GM19395 (cell line): ENCODE results near the gene PRKD1.
A peak's percentile ranks its signal among the peaks of the same experiment; 100 is the strongest.
"Not testable (repeated sequence)": the region's sequence is repeated elsewhere in the genome, so short reads cannot be mapped to it uniquely, and the experiment has no call there.

Source experiments
- ATAC-seq: cut with Tn5 transposase; IDR thresholded peaks from one replicate; pipeline ENCODE4 v1.9.1; 2021; ENCODE audit warnings: mild to moderate bottlenecking, moderate library complexity; ENCODE audit not compliant: unreplicated experiment

The PRKD1 gene

DNA sequence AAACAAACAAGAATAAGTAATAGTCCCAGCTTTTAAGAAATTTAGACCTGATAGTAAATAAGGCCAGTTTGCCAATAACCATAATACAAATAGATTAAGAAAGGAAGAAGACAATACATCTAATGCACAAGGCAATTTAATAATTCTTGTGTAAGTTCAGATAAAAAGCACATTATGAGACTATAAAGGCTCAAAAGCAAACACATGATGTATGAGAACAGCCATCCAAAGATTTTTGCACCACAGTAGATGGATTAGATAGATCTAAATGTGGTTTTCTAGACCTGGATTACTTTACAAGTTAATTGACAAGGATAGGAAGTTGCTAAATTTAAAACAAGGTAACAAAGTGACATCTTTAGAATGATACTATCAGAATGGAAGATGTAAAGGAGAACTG is 125.4 kb downstream of the PRKD1 start:
- ATAC-seq, result no peak

DNA sequence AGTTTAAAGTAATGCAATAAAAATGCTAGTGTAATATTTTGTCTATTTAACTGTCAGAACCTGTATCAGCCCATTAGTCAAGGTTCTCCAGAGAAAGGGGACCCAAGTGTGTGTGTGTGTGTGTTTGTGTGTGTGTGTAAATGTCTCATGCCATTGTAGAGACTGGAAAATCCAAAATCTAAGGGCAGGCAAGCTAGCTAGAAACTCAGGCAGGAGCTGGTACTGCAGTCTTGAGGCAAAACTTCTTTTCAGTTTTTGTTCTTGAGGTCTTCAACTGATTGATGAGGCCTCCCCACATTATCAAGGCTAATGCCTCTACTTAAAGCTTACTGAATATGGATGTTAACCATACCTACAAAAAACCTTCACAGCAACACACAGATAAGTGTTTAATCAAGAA is 126.7 kb downstream of the PRKD1 start:
- no peak for ATAC-seq

DNA sequence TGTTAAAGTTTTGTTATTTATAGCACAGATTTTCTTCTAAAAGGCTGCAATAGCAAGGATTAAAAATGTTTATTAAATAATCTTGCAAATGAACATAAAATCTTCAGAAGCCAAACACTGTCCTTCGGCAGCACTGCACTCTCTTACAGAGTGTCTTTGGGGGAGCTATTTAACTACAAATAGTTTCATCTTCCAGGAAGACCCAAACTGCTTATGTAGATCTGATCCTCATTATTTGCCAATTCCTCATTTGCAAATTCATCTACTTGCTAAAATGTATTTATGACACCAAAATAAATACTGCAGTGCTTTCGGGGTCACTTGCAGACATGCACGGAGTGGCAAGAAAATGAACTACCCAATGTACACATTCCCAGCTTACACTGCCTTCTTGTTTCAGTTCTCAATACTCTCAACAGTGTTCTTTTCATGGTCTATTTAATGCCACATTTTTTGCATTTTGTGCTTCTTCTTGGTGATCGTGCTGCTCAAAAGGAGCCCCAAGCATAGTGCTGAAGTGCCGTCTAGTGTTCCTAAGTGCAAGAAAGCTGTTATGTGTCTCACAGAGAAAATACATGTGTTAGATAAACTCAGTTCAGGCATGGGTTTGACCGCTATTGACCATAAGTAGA is 128.1 kb downstream of the PRKD1 start:
- ATAC-seq, result peak; percentile 84

DNA sequence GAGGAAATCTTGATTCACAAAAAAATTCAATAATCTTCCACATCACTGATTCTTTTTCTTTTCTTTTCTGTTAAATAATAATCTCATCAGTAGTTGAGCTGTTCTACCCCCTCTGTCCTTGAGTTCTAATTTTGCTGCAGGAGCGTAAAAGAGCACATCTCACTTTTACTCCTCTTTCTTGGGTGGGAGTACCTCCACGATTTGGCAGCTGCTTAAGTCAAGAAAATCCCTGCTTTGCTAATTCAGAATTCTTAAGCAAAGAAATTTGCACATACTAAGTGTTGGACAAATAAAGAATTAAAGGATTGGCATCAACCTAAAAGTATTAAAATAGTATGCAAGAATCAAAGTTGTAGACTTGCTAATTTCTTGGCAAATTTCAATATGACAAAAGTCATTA is 128.8 kb downstream of the PRKD1 start:
- ATAC-seq, result no peak

DNA sequence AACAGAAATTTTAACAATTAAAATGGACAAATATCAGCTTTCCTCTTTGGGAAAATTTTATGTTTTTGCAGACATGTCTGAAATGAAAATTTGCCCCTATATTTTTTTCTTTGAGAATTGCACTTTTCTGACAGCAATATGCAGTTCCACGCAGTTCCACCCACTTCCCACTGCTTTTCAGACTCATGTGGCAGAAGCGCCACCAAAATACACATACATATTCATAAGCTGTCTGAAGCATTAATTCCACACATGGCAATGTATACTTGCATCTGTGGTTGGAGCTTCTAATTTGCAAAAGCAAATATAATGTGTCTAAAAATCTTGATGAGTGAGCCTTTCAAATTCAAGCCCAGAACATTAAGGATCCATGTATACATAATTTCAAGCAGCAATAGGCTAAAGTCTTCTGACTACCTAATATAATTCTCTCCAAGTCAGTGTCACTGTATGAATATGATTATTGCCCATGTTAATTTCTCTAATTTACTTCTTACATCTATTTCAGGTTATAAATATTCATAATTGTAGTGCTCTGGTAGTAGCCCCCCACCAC is 129.5 kb downstream of the PRKD1 start:
- no peak for ATAC-seq

DNA sequence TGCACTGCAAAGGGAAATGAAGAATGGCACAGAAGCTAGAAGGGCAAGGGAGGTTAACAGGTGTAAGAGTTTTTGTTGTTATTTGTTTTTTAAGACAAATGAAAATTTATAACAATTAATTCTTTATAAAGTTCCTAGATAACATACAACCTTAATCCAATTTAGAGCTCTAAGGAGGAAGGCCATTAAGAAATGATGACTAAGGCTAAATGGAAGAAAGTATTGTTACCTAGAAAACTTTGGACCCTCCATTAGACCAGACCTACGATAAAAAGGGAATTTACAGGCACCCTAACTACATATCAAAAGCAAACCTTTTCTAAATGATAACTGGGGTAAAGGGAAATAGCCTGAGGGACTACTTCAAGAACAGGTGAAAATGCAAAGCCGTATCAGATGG is 130.8 kb downstream of the PRKD1 start:
- ATAC-seq, result no peak

- ATAC-seq, result no peak
Measured at GRCh38 chr14:29789475-29789874, 138.2 kb downstream of the PRKD1 start.

- no peak for ATAC-seq
Measured at GRCh38 chr14:29788093-29788492, 139.6 kb downstream of the PRKD1 start.

GRCh38 chr14:29783556-29783955 is 144.1 kb downstream of the PRKD1 start:
- ATAC-seq, result no peak

DNA sequence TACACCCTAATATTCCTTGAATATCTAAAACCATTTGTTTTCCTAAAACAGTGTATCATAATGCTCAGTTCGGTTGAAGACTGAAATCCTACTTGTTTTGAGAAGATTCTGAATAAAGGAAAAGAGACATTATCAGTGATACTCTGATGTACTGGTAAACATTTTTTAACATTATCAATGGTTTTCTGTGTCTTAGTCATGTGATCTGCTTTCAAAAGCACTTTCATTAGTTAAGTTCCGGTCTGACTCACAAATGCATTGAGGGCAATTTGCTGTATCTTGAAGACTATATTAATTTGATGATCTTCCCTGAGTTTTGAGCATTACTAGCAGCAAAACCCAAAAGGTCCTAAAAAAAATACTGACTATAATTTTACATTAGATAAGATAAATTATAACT is 145.6 kb downstream of the PRKD1 start:
- ATAC-seq, result no peak

DNA sequence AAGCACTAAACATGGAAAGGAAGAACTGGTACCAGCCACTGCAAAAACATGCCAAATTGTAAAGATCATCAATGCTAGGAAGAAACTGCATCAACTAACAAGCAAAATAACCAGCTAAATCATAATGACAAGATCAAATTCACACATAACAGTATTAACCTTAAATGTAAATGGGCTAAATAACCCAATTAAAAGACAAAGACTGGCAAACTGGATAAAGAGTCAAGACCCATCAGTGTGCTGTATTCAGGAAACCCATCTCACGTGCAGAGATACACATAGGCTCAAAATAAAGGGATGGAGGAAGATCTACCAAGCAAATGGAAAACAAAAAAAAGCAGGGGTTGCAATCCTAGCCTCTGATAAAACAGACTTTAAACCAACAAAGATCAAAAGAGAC is 150.5 kb downstream of the PRKD1 start:
- not testable (repeated sequence) for ATAC-seq

GRCh38 chr14:29773990-29774389 is 153.7 kb downstream of the PRKD1 start:
- no peak for ATAC-seq

GRCh38 chr14:29763342-29763858 is 164.2 kb downstream of the PRKD1 start:
- ATAC-seq, result no peak

- ATAC-seq, result peak; percentile 96
Measured at GRCh38 chr14:29759521-29760340, 167.9 kb downstream of the PRKD1 start.

DNA sequence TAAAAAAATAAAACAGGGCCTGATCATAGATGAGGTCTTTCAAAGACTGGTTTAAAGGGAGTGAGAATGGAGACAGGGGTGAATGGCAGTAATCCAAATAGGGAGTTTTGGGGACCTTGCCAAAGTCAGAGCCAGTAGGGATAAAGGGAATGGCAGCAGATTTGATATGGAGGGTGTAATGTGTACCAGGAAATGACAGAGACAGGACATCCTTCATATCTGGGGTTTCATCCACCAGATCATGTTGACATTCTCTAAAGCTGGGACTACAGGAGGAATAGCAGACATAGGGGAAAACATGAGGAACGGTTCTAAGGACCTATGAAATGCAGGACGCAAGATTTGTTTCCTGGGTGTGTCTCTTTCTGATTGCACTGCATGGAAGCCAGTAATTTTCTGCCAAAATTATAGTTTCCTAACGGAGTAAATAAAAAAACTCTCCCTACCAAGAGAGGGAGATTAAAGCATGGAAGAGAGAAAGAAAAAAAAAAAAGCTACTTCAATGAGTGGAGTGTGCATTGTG is 169.9 kb downstream of the PRKD1 start:
- ATAC-seq, result no peak

DNA sequence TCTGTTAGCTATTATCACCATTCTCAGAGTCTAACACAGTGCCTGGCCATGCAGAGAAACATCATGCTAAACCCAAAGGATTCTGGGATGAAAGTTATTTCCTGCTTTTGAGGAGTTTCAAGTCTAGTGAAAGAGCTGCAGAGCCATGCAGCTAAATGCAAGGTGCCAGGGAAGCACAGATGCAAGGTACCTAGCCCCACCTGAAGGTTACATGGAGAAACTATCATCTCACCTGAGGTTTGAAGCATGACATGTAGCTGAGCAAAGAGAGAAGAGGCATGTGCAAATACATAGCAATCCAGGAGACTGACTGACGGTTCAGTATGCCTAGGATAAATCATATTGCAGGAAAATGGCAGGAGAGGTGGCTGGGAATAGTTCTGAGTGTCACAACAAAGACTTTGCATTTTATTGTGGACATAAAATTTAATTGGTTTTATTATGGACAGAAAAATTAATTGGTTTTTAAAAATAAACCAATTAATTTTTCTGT is 170.4 kb downstream of the PRKD1 start:
- no peak for ATAC-seq

DNA sequence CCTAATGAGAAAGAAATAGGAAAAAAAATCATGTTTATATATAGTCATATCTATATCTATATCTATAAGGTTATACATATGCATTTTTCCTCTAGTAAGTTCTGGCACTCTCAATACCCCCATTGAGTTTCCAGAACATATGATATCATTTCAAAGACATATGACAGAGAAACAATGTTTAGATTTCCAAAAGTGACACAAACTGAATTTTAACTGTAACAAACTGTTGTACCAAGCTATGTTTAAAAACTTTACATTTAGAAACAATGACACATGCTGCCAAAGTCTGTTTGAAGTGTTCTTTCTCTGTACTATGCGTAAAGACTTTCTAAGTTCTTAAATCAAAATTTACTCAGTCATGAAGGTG is 171.6 kb downstream of the PRKD1 start:
- no peak for ATAC-seq

- ATAC-seq, result no peak
Measured at GRCh38 chr14:29755311-29756018, 172.2 kb downstream of the PRKD1 start.

DNA sequence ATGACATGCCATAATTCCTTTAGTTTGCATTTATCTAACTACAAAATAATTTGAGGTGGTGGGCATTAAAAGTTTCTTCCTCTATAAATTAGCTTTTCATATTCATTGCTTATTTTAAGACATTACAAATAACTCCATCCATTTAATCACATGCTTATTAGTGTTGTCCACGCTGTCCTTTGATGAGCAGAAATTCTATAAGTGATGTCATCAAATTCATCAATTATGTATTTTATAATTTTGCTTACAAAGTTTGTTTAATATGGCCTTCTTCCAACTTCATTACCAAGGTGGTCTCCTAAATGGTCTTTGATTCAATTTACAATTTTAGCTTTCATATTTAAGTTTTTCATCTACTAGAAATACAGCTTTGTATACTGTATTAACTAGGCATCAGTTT is 173.5 kb downstream of the PRKD1 start:
- no peak for ATAC-seq

GRCh38 chr14:29752221-29752923 is 175.3 kb downstream of the PRKD1 start:
- no peak for ATAC-seq
